GM18498 (cell line): ENCODE measurements around the gene ZNF32.

Source experiments
- ATAC-seq: cut with Tn5 transposase; IDR thresholded peaks from one replicate; pipeline ENCODE4 v1.9.1; 2021; ENCODE audit warnings: mild to moderate bottlenecking, moderate library complexity; ENCODE audit not compliant: unreplicated experiment

ZNF32 gene

DNA sequence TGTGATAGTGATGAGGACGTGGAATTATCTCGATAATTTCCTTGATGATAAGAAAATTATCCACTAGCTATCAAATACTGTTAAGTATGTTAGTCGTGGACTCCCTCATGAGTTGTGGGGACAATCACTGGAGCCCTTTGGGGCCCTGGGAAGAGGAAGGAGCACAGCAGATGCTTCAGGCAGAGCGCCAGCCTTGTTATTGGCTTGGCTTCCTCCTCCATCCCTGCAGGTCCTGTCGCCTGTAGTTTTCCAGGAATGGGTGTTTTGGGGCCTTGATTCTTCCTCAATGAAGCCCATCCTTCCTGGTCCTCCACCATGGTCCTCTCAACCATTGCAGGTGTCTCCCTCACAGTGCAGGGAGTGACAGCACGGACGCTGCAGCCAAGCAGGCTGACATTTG is 32.5 kb upstream of the ZNF32 start:
- no peak for ATAC-seq

DNA sequence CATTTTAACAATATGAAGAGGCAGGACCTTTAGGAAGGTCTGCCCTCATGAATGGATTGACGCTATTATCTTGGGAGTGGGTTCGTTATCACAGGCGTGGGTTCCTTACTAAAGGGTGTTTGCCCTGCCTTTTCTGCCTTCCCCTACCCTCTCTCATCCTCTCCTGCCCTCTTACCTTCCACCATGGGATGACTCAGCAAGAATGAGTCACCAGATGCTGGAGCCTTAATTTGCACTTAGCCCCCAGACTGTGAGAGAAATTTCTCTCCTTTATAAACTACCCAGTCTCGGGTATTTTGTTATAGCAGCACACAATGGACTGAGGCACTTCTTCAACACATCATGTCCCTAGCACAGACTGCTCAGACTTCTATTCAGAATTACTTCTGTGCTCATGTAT is 31.4 kb upstream of the ZNF32 start:
- ATAC-seq: no peak

DNA sequence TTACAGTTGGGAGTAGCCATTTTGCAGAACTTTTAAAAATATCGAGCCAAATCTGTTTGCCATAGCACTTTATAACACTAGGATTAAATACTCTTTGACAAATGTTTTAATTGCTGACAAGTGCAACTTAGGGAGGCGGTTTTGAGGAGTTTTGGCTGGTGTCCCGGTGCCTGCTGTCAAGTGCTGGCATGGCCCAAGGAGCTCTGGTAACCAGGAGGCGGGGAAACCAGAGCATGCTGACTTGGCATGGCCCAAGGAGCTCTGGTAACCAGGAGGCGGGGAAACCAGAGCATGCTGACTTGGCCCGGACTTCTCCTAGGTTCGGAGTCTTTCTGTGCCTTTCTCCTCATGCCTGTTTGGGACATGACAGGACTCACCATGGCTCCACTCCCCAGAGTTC is 30.8 kb upstream of the ZNF32 start:
- no peak for ATAC-seq

DNA sequence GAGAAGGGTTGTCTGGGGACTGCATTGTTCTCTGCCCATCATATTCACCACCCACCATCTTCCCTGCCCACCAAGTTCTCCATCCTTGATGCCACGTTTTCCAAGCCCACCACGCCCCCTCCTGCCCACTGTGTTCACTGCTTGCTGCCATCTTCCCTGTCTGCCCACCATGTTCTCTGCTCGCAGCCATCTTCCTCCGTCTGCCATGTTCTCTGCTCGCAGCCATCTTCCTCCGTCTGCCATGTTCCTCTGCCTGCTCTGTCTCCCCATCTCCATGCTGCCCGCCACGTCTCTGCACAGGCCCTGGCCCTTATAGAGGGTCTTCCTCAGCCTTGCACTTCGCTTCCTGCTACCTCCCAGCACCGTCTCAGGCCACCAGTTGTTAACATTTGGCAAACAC is 30.0 kb upstream of the ZNF32 start:
- no peak for ATAC-seq

DNA sequence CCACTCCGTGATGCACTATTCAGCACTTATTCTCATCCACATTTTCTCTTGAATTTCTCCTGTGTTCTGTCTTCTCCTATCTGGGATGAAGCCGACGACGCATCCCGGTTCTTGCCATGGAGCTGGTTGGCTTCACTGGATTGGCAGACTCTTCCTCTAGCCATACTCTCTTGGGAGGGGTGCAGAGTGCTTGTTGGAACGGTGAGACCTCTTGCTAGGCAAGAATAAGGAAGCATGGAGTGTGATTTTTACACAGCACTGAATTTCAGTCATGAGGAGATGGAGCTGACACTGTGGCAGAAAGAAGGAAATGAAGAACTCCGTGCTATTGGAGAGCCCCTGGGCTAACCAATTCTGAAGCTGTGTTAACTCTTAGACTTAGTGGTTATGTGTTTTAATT is 28.2 kb upstream of the ZNF32 start:
- no peak for ATAC-seq

DNA sequence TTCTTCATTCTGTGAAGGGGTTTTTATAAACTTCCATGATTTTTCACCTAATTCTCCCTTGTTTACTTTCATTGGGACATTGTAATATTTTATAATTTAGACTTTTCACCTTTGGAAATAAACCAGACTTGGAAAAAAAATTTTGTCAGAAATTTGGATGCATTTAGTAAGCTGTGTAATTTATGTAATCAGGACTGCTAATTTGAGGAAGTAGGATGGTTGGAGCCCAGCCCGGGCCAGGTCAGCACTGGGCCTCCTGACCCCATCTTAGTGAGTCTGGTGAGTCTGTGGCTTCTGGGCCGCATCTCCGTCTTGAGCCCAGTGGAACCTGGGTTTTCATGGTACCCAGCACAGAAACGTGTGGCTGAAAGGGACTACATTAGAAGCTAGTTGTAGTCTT is 27.6 kb upstream of the ZNF32 start:
- ATAC-seq: no peak

DNA sequence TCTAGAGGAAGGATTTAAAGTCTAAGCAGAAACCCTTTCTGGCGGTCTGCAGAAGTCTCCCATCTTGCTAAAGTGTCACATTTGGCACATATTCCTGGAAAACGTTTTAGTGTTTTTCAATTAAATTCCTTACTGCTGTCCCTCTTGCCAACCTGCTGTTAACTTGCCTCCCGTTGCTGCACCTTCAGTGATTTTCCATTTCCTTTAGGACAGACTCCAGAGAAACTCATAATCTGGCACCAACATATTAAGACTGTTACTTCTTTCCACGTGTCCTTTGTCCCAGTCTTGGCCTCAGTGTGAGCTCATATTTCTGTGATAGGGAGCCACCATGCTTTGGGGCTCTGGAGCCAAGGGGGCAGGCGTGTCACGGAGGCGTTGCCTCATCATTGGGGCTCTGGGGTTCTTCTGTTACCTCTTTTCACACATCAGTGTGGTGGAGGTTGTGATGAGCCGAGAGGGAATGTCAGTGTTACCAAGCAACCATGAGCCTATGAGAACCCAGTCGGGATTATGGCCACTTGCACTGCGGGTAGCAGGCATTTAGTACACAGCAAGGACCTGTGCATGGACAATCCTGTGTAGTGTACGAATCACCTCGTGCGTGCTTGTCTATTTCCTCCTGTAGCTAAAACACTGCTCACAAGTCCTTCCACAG is 26.0 kb upstream of the ZNF32 start:
- no peak for ATAC-seq

DNA sequence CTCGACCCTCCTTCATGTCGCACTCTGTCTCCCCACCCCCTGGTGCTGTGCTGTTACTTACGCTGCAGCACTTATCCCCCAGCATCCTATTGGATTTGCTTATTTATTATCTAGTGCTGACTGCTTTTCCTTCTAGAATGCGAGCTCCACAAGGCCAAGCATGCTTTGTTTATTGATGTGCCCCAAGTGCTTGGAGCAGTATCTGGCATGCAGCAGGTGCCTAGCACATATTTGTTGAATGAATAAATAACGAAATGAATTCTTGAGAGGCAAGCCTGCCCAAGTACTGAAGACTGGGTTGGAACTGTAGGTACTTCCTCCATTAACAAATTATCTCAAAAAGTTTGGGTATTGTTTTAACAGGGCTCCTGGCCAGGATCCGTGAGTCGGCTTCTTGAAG is 24.8 kb upstream of the ZNF32 start:
- no peak for ATAC-seq

DNA sequence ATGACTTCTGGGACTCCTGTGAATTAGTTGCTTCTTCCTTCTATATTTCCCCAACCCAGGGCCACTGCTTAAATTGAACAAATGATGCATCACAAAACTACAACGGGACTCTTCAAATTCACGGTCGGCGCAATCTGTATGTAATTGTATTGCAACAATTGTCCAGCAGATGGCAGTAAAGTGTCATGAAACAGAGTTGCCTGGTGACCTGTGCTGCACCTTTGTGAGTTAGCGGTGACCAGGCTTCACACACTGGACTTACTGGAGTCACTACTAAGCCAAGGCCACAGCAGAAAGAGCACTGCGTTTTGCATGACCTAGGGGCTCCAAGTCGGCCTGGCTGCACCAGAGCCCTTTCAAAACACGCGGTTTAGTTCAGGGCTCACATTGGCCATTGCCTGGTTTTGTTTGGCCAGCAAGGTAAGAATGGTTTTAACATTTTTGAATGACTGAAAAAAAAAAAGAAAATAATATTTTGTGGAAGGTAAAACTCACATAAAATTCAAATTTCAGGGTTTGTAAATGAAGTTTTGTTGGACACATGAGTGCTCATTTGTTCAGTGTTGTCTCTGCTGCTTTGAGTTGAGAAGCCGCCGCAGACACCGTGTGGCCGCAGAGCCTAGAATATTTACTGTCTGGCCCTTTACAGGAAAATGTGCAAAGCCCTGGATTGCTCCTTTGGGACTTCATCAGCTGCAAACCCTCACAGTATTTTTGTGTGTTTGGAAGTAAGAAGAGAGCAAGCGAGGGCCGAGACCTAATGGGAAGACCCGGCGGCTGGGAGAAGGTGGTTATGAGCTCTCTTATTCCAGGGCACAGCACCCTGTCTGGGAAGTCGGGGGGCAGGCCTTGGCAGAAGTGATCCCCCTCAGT is 23.2 kb upstream of the ZNF32 start:
- peak; percentile 65 for ATAC-seq

DNA sequence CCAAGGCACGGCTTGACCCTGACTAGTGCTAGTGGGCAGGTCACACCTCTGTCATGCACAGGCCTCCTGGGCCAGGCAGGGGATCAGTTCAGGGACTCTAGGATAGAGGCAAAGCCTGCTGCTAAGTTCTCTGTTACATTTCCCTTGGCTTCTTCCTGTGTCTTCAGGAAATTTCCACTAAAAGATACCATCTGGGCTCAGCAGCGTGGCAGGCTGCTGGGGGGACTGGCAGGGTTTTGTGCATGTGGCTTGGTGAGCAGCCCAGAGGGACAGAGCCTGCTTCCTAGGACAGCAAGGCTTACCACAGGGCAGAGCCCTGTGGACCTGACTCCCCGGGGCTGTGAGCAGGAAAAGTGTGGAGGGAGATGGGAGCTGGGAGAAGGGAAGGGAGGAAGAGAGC is 20.7 kb upstream of the ZNF32 start:
- ATAC-seq: no peak

DNA sequence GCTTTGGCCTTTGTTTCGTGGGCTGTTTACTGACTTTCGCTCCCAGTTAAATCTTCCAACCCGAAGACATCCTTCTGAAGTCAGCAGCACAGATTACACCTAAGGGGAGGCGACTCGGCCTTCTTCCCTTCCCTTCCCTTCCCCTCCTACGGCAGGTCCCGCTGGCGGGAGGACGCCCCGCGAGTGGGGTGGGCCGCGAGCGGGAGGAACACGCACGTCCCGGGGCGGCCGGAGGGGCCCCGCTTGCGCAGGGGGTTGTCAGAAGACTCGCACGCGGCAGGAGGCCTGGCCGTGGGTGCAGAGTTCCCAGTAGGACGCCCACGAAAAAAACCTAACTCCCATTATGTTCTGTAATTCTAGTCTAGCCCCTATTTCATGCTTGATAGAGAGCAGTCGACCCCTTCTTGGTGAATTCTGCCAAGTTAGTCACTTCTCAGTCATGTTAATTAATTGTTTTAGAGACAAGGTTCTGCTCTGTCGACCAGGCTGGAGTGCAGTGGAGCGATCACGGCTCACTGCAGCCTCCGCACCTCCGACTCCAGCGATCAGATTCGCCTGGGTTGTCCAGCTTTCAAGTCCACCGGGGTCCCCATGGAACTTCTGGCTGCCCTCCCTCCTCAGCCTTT is 19.2 kb upstream of the ZNF32 start:
- no peak for ATAC-seq

DNA sequence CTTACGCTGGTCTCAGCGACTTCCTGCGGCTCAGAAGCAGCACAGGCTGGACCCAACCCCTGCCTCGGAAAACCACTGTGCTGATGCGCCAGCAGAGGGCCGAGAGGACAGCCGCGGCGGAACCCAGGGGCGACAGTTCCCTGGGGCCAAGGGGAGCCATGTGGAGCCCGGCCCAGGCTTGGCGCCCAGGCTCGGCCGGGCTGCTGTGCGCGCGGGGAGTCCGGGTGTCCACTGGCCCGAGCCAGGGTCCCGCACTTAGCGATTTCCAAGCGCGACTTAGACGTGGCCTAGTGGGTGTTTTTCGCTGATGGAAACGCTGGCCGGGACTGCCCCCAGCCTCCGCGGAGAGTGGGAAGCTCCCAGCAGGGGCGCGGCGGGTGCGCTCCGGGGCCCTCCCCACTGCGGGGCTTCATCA is 18.6 kb upstream of the ZNF32 start:
- ATAC-seq: no peak

DNA sequence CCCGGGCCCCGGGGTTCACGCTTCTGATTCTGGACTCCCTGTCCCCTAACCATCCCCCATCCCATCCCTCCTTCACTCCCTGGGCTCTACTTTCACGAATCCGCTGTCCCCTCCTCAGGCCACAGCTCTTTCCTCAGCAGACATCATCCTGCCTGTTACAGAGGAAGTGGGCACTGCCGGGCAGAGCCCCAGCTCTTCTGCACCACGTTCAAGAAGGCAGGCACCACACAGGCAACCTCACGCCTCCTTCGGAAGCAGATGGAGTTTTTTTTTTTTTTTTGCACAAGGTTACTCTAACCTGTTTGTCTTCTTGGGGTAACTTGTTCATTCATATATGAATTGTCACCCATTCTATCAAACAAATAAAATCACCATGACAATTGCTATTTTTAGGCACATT is 17.9 kb upstream of the ZNF32 start:
- no peak for ATAC-seq

DNA sequence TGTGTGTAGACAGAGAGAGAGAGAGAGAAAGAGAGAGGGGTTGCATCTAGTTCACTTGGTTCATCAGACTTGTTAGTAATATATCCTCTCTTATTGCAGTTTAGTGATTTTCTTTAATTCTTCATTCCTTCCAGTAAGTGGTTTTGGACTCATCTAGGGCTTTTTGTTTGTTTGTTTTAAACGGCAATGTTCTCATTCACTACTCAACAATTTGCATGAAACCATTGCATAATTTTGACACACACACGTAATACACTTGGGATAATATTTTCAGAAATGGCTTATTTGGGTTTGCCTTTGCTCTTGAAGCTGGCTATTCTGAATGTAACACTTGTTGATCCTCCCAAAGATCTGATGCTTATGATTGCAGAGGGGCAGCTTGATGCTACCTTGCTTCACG is 16.4 kb upstream of the ZNF32 start:
- no peak for ATAC-seq

DNA sequence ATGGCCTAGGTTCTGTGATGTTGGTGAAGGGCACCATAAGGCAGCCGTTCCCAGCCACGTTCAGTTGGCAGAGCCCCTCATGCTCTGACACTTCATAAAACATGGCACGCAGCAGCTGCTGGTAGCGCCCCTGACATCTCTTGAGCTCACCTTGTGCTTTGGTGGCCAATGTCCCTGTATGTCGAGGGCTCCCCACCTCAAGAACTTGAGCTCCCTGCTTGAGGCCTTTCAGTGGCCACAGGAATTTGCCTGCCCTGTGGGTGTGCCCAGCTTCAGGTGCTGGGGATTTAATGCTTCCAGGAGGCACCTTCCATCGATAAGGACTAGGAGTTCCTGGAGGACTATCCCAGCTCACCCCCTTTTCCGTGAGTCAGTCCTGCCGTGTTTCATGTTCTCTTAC is 9.5 kb upstream of the ZNF32 start:
- no peak for ATAC-seq

DNA sequence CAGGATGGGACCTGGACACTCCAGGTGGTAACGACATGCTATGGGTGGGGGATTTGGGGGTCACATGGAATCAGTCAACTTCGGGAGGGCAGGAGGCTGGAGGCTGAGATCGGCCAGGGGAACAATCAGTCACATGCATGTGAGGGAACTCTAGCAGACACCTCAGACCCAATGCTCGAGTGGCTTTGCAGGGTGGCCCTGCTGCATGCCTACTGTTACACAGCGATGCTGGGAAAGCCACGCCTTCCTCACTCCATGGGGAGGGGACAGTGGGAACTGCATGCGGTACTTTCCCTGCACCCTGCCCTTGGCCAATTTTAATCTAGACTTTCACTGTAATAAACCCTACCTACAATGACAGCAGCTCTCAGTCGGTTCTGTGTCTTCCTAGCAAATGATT is 6.6 kb upstream of the ZNF32 start:
- no peak for ATAC-seq

DNA sequence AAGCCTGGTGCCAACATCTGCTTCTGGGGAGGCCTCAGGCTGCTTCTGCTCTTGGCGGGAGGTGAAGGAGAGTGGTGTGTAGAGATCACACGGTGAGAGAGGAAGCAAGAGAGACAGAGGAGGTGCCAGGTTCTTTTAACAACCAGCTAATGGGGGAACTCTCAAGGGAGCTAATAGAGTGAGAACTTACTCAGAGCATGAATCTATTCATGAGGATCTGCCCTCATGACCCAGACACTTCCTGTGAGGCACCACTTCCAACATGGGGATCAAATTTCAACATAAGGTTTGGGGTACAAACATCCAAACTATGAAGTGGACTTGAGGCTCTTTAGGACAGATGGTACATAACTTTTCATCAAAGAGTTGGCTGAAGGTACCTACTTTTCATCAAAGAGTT is 5.1 kb upstream of the ZNF32 start:
- no peak for ATAC-seq

DNA sequence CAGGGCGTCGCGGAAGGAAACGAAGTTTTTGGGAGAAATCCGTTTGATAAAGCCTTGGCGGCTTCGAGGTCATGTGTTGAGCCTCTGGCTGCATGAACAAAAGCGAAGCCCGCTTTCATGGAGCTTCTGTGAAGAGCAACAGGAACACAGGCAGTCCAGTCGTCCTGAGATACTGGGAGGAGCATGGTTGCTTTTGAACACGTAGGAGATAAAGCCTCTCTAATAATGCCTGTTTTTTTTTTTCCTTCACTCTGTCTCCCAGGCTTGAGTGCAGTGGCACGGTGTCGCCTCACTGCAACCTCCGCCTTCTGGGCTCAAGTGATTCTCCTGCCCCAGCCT is 473 bp upstream of the ZNF32 start:
- ATAC-seq: peak; percentile 3

DNA sequence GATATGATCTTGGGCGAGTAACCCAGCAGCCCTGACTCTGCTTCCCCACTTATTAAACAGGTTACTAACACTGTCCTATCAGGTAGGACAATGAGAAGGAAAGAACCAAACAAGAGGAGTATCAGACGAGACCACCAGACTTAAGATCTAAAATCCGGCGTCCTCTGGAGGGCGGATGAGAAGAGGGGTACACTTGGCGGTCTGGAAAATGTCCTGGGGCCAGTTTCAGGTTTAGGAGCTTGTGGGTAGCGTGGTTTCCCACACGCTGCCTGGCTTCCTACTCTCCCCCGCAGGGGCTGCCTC is 635 bp downstream of the ZNF32 start:
- no peak for ATAC-seq

DNA sequence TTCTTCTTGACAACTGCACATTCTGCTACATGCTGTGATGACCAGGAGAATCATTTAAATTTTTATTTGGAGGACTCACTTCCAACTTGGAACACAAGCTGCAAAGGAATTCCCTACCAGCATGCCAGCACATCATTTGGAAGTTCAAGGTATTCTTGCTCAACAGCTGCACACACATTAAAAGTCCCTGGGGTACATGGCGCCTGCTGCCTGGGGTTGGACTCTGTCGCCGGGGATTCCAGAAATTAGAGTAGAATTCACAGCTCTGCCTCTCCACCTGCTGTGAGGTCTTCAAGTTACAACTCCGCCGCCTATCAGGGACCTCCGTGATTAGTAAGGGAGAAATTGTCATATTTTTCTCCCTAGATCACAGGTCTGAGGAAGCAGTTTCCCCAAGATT is 1.1 kb downstream of the ZNF32 start:
- ATAC-seq: no peak

DNA sequence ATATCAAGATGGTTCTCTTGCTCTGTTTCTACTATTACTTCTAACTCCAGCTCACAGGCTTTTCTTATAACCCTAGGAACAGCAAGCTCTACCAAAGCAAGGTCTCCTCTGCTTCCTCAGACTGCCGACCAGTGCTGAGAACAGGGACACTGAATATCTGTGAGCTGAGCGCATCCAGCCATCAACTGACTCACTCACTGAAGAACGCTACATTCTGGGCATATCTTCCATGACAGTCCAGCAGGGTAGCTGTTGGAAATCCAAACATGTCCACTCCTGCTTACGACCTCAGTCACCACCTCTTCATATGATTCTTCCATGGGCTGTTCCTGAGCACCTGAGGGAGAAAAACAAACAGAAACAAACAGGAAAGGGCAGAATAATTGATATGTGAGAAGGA is 2.8 kb downstream of the ZNF32 start:
- no peak for ATAC-seq

DNA sequence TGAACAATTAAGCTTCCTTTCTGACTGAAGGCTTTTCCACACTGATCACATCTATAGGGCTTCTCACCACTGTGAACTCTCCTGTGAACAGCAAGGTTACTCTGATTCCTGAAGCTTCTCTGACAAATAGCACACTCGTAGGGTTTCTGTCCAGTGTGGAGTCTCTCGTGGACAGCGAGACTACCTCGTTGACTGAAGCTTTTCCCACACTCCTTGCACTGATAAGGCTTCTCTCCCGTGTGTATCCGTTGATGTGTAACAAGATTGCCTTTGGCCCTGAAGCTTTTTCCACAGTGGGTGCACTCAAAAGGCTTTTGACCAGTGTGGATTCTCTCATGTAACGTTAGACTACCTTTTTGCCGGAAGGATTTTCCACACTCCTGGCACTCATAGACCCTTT is 4.4 kb downstream of the ZNF32 start:
- no peak for ATAC-seq

DNA sequence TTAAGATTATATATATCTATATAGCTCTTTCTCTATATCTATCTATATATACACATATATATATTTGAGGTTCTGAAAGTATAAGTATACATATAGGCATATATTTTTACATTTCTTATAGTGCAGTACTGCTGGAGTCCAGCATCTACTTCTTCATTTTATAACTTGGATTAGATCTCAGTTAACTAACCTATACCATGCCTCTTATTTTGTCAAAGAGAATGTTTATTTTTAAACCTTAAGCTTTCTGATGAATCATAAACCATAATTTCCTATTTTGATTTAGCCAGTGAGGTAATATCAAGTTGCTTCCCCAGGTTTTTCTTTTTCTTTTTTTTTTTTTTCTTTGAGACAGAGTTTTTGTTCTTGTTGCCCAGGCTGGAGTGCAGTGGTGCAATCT is 8.1 kb downstream of the ZNF32 start:
- ATAC-seq: no peak
